OCI-LY1 (cell line): ENCODE data around the gene TRIO.

Source experiments
- H2AFZ ChIP-seq: fragments of 200-600 bp; sonication (generic), shearing (Covaris generic); 2 replicates; pipeline ENCODE4 v1.6.0; 2014; ENCODE audit warnings: antibody characterized with exemption, mild to moderate bottlenecking, low read length
- H3F3A ChIP-seq: fragments of 200-600 bp; sonication (generic), shearing (Covaris generic); 2 replicates; pipeline ENCODE4 v1.6.0; 2014; ENCODE audit warnings: mild to moderate bottlenecking, antibody characterized with exemption, low read length, moderate library complexity; ENCODE audit not compliant: insufficient read depth
- H3K27ac ChIP-seq: fragments of 200-600 bp; sonication (generic); 2 replicates; pipeline ENCODE4 v1.5.1; 2014; ENCODE audit warnings: low read length, mixed run types, mild to moderate bottlenecking, low read depth; ENCODE audit not compliant: poor library complexity, severe bottlenecking
- H3K27me3 ChIP-seq: fragments of 200-600 bp; sonication (generic); 2 replicates; pipeline ENCODE4 v1.6.0; 2014; ENCODE audit warnings: antibody characterized with exemption, mild to moderate bottlenecking, low read length, moderate library complexity; ENCODE audit not compliant: insufficient read depth
- H3K36me3 ChIP-seq: fragments of 200-600 bp; sonication (generic); 2 replicates; pipeline ENCODE4 v1.6.1; 2014; ENCODE audit warnings: mild to moderate bottlenecking, antibody characterized with exemption, low read length, moderate library complexity, mixed read lengths; ENCODE audit not compliant: insufficient read depth
- H3K4me1 ChIP-seq: fragments of 200-600 bp; sonication (generic); 2 replicates; pipeline ENCODE4 v1.5.1; 2014; ENCODE audit warnings: mild to moderate bottlenecking, low read length, moderate library complexity; ENCODE audit not compliant: insufficient read depth, severe bottlenecking
- H3K4me2 ChIP-seq: fragments of 200-600 bp; sonication (generic), shearing (Covaris generic); 2 replicates; pipeline ENCODE4 v1.6.1; 2014; ENCODE audit warnings: low read length
- H3K4me3 ChIP-seq: fragments of 200-600 bp; sonication (generic); 2 replicates; pipeline ENCODE4 v1.5.1; 2014; ENCODE audit warnings: low read length, low read depth, mild to moderate bottlenecking, mixed read lengths; ENCODE audit not compliant: poor library complexity, severe bottlenecking
- H3K79me2 ChIP-seq: fragments of 200-600 bp; shearing (Covaris generic); 2 replicates; pipeline ENCODE4 v1.6.1; 2016; ENCODE audit warnings: mixed run types, low read length, mixed read lengths; ENCODE audit not compliant: insufficient read depth
- H3K9ac ChIP-seq: fragments of 200-600 bp; sonication (generic), shearing (Covaris generic); 2 replicates; pipeline ENCODE4 v1.6.1; 2014; ENCODE audit warnings: mild to moderate bottlenecking, low read length, mixed read lengths
- H3K9me2 ChIP-seq: fragments of 200-600 bp; sonication (generic), shearing (Covaris generic); 2 replicates; pipeline ENCODE4 v1.6.1; 2014; ENCODE audit warnings: low read depth, mild to moderate bottlenecking, low read length, mixed read lengths
- H3K9me3 ChIP-seq: fragments of 200-600 bp; shearing (Covaris generic); 2 replicates; pipeline ENCODE4 v1.6.1; 2014; ENCODE audit warnings: low read length, mixed read lengths
- H4K20me1 ChIP-seq: fragments of 200-600 bp; sonication (generic), shearing (Covaris generic); 2 replicates; pipeline ENCODE4 v1.6.0; 2016; ENCODE audit warnings: mild to moderate bottlenecking, low read length; ENCODE audit not compliant: insufficient read depth
- EZH2 ChIP-seq: fragments of 200-600 bp; sonication (generic), shearing (Covaris generic); IDR thresholded peaks from 2 replicates; pipeline ENCODE4 v1.8.0; 2017; ENCODE audit warnings: borderline replicate concordance, mixed run types, mild to moderate bottlenecking, antibody characterized with exemption, low read length, moderate library complexity, mixed read lengths
- TF ChIP-seq, protein P1 (sequence below): fragments of 200-600 bp; sonication (generic), shearing (Covaris generic); IDR thresholded peaks from 2 replicates; pipeline ENCODE4 v1.5.1; 2017; ENCODE audit warnings: mild to moderate bottlenecking, antibody characterized with exemption, low read length, moderate library complexity, mixed read lengths

The TRIO gene

GRCh38 chr5:14155075-14155474 lies 11.9 kb downstream of the TRIO start:
- H3K27me3 ChIP-seq, result no peaks in the 10 kb centered on the region
- no peak overlapping the region for H3K4me2 ChIP-seq
- H3K9me3 ChIP-seq, result no peaks in the 10 kb centered on the region
- no peaks in the 10 kb centered on the region for H3K4me1 ChIP-seq
- H2AFZ ChIP-seq, result no peak overlapping the region
- no peak overlapping the region for H3K9ac ChIP-seq
- no peak overlapping the region for H3K4me3 ChIP-seq
- H3K79me2 ChIP-seq, result no peaks in the 10 kb centered on the region
- H3K9me2 ChIP-seq, result no peaks in the 10 kb centered on the region
- no peak for TF ChIP-seq EZH2
- TF ChIP-seq, protein P1, sequence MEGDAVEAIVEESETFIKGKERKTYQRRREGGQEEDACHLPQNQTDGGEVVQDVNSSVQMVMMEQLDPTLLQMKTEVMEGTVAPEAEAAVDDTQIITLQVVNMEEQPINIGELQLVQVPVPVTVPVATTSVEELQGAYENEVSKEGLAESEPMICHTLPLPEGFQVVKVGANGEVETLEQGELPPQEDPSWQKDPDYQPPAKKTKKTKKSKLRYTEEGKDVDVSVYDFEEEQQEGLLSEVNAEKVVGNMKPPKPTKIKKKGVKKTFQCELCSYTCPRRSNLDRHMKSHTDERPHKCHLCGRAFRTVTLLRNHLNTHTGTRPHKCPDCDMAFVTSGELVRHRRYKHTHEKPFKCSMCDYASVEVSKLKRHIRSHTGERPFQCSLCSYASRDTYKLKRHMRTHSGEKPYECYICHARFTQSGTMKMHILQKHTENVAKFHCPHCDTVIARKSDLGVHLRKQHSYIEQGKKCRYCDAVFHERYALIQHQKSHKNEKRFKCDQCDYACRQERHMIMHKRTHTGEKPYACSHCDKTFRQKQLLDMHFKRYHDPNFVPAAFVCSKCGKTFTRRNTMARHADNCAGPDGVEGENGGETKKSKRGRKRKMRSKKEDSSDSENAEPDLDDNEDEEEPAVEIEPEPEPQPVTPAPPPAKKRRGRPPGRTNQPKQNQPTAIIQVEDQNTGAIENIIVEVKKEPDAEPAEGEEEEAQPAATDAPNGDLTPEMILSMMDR, result no peak
- no peak overlapping the region for H3K27ac ChIP-seq
- H4K20me1 ChIP-seq, result no peaks in the 10 kb centered on the region
- no peaks in the 10 kb centered on the region for H3K36me3 ChIP-seq
- no peaks in the 10 kb centered on the region for H3F3A ChIP-seq

DNA sequence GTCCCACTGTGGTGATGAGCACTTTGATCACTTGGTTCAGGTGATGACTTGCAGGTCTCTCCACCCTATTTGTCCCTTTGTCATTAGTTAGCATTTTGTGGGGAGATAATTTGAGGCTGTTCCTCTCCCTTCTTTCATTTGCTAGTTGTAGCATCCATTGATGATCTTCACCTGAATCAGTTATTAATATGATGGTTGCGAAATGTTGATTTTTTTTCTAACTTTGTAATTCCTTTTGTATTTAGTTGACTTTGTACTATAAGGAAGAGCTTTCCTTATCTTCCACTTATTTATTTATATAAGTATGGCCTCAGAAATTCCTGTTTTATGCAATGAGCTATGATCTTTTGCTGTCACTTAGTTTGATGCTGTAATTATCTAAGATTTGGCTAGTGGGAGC lies 12.6 kb downstream of the TRIO start:
- no peak overlapping the region for H3K27ac ChIP-seq
- H3K9me2 ChIP-seq, result no peaks in the 10 kb centered on the region
- no peaks in the 10 kb centered on the region for H4K20me1 ChIP-seq
- H3K4me3 ChIP-seq, result no peak overlapping the region
- no peaks in the 10 kb centered on the region for H3K79me2 ChIP-seq
- H3K9me3 ChIP-seq, result no peaks in the 10 kb centered on the region
- H3K4me1 ChIP-seq, result no peaks in the 10 kb centered on the region
- no peaks in the 10 kb centered on the region for H3K36me3 ChIP-seq
- H3K4me2 ChIP-seq, result no peak overlapping the region
- no peaks in the 10 kb centered on the region for H3K27me3 ChIP-seq
- H3F3A ChIP-seq, result no peaks in the 10 kb centered on the region
- H2AFZ ChIP-seq, result no peak overlapping the region
- no peak for TF ChIP-seq EZH2
- TF ChIP-seq, protein P1, result no peak
- no peak overlapping the region for H3K9ac ChIP-seq

DNA sequence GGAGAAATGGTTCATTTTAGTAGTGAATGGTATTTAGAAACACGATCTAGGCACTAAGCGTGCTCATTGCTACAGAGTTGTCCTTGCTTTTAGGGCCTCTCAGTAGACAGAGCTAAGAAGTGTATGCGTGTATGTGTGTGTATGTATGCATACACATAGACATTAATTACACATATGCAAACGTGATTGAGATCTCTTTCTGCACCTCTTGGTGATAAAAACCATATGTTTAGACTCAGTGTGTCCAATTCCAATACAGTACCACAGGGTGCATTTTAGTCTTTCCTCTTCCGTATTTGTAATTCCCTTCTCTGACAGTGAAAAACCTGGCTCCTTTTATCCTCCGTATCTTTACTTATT lies 13.1 kb downstream of the TRIO start:
- H4K20me1 ChIP-seq, result no peaks in the 10 kb centered on the region
- H3K9me3 ChIP-seq, result no peaks in the 10 kb centered on the region
- H2AFZ ChIP-seq, result no peak overlapping the region
- no peak overlapping the region for H3K27ac ChIP-seq
- no peak overlapping the region for H3K4me3 ChIP-seq
- no peaks in the 10 kb centered on the region for H3K36me3 ChIP-seq
- H3K27me3 ChIP-seq, result no peaks in the 10 kb centered on the region
- H3K9me2 ChIP-seq, result no peaks in the 10 kb centered on the region
- H3K79me2 ChIP-seq, result no peaks in the 10 kb centered on the region
- H3K4me2 ChIP-seq, result no peak overlapping the region
- H3K9ac ChIP-seq, result no peak overlapping the region
- no peaks in the 10 kb centered on the region for H3K4me1 ChIP-seq
- TF ChIP-seq, protein P1, result no peak
- TF ChIP-seq EZH2, result no peak
- H3F3A ChIP-seq, result no peaks in the 10 kb centered on the region
